Fibroblast of lung (primary cell): Measurements from ENCODE around the gene SLC22A12. TPM values are rescaled to one million over a fixed set of nuclear protein-coding genes. Genes with fewer than 3 reads are reported as not detected.

Experiments
- DNase-seq, 2 donors: peaks; one replicate each; pipeline versions ENCODE4 v3.0.0 to v3.0.0-alpha.2; 2010; ENCODE audit warnings: low read depth in 2 of 2
- H2AFZ ChIP-seq: 2 replicates; pipeline ENCODE4 v1.5.1; 2012; ENCODE audit warnings: low read length, control low read depth, inconsistent platforms
- H3K27ac ChIP-seq: 2 replicates; pipeline ENCODE4 v1.5.1; 2011; ENCODE audit warnings: low read length, control low read depth; ENCODE audit not compliant: insufficient read depth
- H3K27me3 ChIP-seq: 2 replicates; pipeline ENCODE4 v1.5.1; 2011; ENCODE audit warnings: mild to moderate bottlenecking, low read length; ENCODE audit not compliant: control insufficient read depth, insufficient read depth
- H3K36me3 ChIP-seq: 2 replicates; pipeline ENCODE4 v1.5.1; 2011; ENCODE audit warnings: low read length; ENCODE audit not compliant: control insufficient read depth, insufficient read depth
- H3K4me1 ChIP-seq: 2 replicates; pipeline ENCODE4 v1.5.1; 2011; ENCODE audit warnings: low read length; ENCODE audit not compliant: control insufficient read depth, insufficient read depth; ENCODE audit errors: extremely low read depth
- H3K4me2 ChIP-seq: 2 replicates; pipeline ENCODE4 v1.5.1; 2011; ENCODE audit warnings: low read length, control low read depth; ENCODE audit not compliant: insufficient read depth; ENCODE audit errors: extremely low read depth
- H3K4me3 ChIP-seq, 4 experiments: fragments of 200-600 bp in 1 of 4; sonication (generic) in 1 of 4; replicated peaks in 1 of 4; 2 replicates each; pipeline ENCODE4 v1.5.1; 2011 to 2016; ENCODE audit warnings: low read length in 4 of 4, low read depth in 3 of 4, mild to moderate bottlenecking in 3 of 4, control low read depth in 2 of 4, inconsistent platforms in 1 of 4, mixed read lengths in 1 of 4; ENCODE audit not compliant: insufficient read depth in 1 of 4; ENCODE audit errors: control extremely low read depth in 1 of 4
- H3K79me2 ChIP-seq: 2 replicates; pipeline ENCODE4 v1.5.1; 2012; ENCODE audit warnings: mild to moderate bottlenecking, low read length, inconsistent platforms; ENCODE audit not compliant: control insufficient read depth, insufficient read depth
- H3K9ac ChIP-seq: 2 replicates; pipeline ENCODE4 v1.5.1; 2011; ENCODE audit warnings: mild to moderate bottlenecking, low read length, control low read depth; ENCODE audit not compliant: insufficient read depth
- H3K9me3 ChIP-seq: 2 replicates; pipeline ENCODE4 v1.5.1; 2012; ENCODE audit warnings: low read depth, low read length; ENCODE audit not compliant: control insufficient read depth, insufficient read depth
- H4K20me1 ChIP-seq: 2 replicates; pipeline ENCODE4 v1.5.1; 2011; ENCODE audit warnings: low read length; ENCODE audit not compliant: control insufficient read depth, insufficient read depth; ENCODE audit errors: extremely low read depth
- EZH2 ChIP-seq: IDR thresholded peaks from 2 replicates; pipeline ENCODE4 v1.5.1; 2012; ENCODE audit warnings: low read length, control low read depth, mild to moderate bottlenecking; ENCODE audit errors: missing control alignments
- polyA plus RNA-seq, 2 donors: library from polyadenylated mRNA; depleted of rRNA in 1 of 2; stranded (reverse) in 1 of 2; unstranded in 1 of 2; fragments of >200 nt; gene quantifications; 2 replicates each; pipeline ENCODE4 v1.2.1, GENCODE V29; 2011 to 2012; ENCODE audit warnings: missing spikeins in 1 of 2
- total RNA-seq: library from RNA; depleted of rRNA; stranded (reverse); fragments of >200 nt; gene quantifications from 2 replicates; pipeline ENCODE4 v1.2.1, GENCODE V29; 2014
- TF ChIP-seq, protein P1 (sequence below), 2 donors: IDR thresholded peaks in 1 of 2; conservative IDR thresholded peaks in 1 of 2; 1 replicate in 1 of 2; 2 replicates in 1 of 2; pipeline ENCODE4 v1.5.1; 2011 to 2012; ENCODE audit warnings: low read length in 2 of 2, control low read depth in 1 of 2, inconsistent platforms in 1 of 2, low read depth in 1 of 2, mild to moderate bottlenecking in 1 of 2

The SLC22A12 gene
- total and polyA plus RNA-seq, 2 donors (not counting 1 experiment from before 2014, with no cell fraction given), result not detected

DNA sequence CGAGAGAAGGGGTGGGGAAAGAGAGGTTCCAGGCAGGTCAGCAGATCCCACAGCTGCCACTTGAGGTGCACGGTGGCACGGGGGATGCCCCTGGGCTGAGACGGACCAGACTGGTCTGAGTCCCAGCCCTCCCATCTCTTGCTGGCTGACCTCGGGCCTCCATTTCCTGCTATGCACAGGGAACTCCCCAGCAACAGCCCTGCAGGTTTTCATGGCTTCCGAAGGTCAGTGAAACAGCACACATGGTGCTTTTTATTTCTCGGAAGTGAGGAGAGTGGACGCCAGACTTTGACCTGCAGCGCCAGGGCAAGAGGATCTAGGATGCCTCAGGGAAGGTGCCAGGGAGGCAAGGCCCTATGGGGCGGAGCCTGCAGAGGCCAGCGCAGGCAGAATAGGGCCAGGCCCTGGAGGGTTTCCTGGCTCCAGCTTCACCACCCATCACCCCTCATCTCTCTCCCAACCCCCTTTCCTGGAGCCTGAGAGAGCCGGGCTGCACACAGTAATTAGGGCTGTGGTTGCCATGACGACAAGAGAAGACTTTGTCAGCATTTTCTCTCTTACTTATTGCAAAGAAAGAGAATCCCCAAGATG lies 29.5 kb downstream of the SLC22A12 start:
- TF ChIP-seq EZH2, result no peak
- TF ChIP-seq, protein P1, sequence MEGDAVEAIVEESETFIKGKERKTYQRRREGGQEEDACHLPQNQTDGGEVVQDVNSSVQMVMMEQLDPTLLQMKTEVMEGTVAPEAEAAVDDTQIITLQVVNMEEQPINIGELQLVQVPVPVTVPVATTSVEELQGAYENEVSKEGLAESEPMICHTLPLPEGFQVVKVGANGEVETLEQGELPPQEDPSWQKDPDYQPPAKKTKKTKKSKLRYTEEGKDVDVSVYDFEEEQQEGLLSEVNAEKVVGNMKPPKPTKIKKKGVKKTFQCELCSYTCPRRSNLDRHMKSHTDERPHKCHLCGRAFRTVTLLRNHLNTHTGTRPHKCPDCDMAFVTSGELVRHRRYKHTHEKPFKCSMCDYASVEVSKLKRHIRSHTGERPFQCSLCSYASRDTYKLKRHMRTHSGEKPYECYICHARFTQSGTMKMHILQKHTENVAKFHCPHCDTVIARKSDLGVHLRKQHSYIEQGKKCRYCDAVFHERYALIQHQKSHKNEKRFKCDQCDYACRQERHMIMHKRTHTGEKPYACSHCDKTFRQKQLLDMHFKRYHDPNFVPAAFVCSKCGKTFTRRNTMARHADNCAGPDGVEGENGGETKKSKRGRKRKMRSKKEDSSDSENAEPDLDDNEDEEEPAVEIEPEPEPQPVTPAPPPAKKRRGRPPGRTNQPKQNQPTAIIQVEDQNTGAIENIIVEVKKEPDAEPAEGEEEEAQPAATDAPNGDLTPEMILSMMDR (conservative IDR thresholded peaks at IDR 0.05 in 1 of 2, IDR thresholded peaks at IDR 0.05 in 1 of 2; ENCODE audit: low read depth in 1 of 2, low read length in 2 of 2), result no peak
- Histone ChIP-seq H3K9ac (no peak overlapping the region), H3K36me3 (no peaks in the 10 kb centered on the region), H3K79me2 (no peaks in the 10 kb centered on the region), H3K27ac (no peak overlapping the region), H3K9me3 (no peaks in the 10 kb centered on the region), H3K4me3 (no peak overlapping the region), H3K4me2 (no peak overlapping the region), H3K4me1 (no peaks in the 10 kb centered on the region), H3K27me3 (peaks cover 2% of the 10 kb centered on the region), H4K20me1 (no peaks in the 10 kb centered on the region), H2AFZ (no peak overlapping the region)
- DNase-seq, result peak in 1 of 2 donors; percentile 19

DNA sequence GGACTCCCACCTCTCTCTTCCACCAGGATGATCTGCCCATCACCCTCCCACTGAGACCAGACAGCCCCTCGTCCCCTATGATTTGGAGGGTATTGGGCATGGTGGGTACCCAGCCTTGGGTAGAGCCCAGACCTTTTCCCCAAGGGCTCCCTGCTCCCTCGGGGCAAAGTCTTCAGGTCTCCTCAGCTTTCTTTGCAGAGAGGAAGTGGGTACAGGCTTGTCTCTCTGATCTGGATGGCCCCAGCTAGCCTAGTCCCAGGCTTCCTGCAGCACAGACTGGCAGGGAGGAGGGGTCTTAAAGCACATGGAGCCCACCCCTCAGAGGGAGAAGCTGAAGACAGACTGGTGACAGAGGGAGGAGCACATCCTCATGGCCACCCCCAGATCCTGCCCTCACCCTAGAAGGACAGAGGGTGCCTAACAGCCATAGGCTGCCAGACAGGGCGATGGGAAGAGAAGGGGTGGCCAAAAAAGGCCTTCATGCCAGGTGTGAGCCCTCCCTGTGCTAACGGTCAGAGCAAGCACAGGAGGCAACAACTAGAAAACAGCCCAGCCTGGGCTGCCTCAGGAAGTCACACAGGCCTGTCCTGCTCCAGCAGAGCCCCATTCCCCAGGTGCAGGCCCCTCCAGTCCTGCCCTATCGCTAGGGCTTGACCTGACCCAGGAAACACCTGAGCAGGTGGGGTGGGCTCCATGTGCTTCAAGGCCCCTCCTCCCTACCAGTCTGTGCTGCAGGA lies 30.4 kb downstream of the SLC22A12 start:
- no peak overlapping the region for H3K27ac ChIP-seq
- H3K4me1 ChIP-seq, result no peaks in the 10 kb centered on the region
- no peaks in the 10 kb centered on the region for H3K9me3 ChIP-seq
- no peak overlapping the region for H2AFZ ChIP-seq
- no peak overlapping the region for H3K9ac ChIP-seq
- H4K20me1 ChIP-seq, result no peaks in the 10 kb centered on the region
- H3K4me3 ChIP-seq, result no peak overlapping the region
- peaks cover 2% of the 10 kb centered on the region for H3K27me3 ChIP-seq
- H3K79me2 ChIP-seq, result no peaks in the 10 kb centered on the region
- DNase-seq, result no peak
- no peaks in the 10 kb centered on the region for H3K36me3 ChIP-seq
- H3K4me2 ChIP-seq, result no peak overlapping the region
- no peak for TF ChIP-seq EZH2
- TF ChIP-seq, protein P1 (conservative IDR thresholded peaks at IDR 0.05 in 1 of 2, IDR thresholded peaks at IDR 0.05 in 1 of 2; ENCODE audit: low read depth in 1 of 2, low read length in 2 of 2), result no peak

DNA sequence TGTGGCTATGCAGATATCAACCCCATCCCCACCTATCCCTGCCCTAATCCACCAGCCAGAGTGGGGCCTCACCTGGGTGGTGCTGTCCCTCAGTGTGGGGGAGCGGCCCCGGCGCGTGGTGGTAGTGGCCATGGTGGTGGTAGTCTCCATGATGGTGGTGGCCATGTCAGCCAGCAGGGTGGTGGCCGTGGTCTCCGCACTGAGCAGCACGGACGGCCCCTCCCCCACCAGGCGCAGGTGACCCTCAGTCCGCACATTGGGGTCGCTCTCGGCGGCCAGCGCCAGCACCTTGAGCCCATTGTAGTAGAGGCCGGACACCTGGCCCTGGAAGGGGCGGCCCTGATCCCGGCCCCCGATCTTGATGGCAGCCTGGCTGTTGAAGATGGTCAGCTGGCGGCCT lies 31.7 kb downstream of the SLC22A12 start:
- peaks cover 2% of the 10 kb centered on the region for H3K27me3 ChIP-seq
- no peaks in the 10 kb centered on the region for H3K36me3 ChIP-seq
- H3K4me1 ChIP-seq, result no peaks in the 10 kb centered on the region
- H4K20me1 ChIP-seq, result no peaks in the 10 kb centered on the region
- H3K79me2 ChIP-seq, result no peaks in the 10 kb centered on the region
- H3K4me3 ChIP-seq, result no peak overlapping the region
- no peak for DNase-seq
- TF ChIP-seq EZH2, result no peak
- TF ChIP-seq, protein P1 (conservative IDR thresholded peaks at IDR 0.05 in 1 of 2, IDR thresholded peaks at IDR 0.05 in 1 of 2; ENCODE audit: low read depth in 1 of 2, low read length in 2 of 2), result no peak
- no peak overlapping the region for H3K4me2 ChIP-seq
- no peak overlapping the region for H3K27ac ChIP-seq
- H3K9me3 ChIP-seq, result no peaks in the 10 kb centered on the region
- H2AFZ ChIP-seq, result no peak overlapping the region
- H3K9ac ChIP-seq, result no peak overlapping the region
